CD8-positive, alpha-beta memory T cell (primary cell): ENCODE measurements around the gene CPN1. TPM values are rescaled to one million over a fixed set of nuclear protein-coding genes. Genes with fewer than 3 reads are reported as not detected.

Source experiments
- CTCF ChIA-PET: fragments of 350-600 bp; sonication (Branson Sonifier 250); formaldehyde crosslinking; loops from one replicate; lab custom pipeline; 2021; ENCODE audit warnings: antibody characterized with exemption; lab: Charles Lee
- POLR2A ChIA-PET: fragments of 350-600 bp; sonication (Branson Sonifier 250); formaldehyde crosslinking; loops from one replicate; lab custom pipeline; 2021; ENCODE audit warnings: antibody characterized with exemption; lab: Charles Lee
- DNase-seq, 5 donors: peaks; one replicate each; pipeline versions ENCODE4 v3.0.0 to v3.0.0-alpha.2; 2020 to 2022; ENCODE audit warnings: mixed read lengths in 1 of 5
- H3K27ac ChIP-seq: one replicate; pipeline ENCODE4 v1.7.0; 2013; ENCODE audit warnings: low read depth, mild to moderate bottlenecking, low read length, moderate library complexity
- H3K27me3 ChIP-seq: 2 replicates; pipeline ENCODE4 v1.7.0; 2013; ENCODE audit warnings: low read length, mild to moderate bottlenecking; ENCODE audit not compliant: insufficient read depth, poor library complexity, severe bottlenecking
- H3K36me3 ChIP-seq: 2 replicates; pipeline ENCODE4 v1.7.0; 2013; ENCODE audit warnings: mild to moderate bottlenecking, low read length, moderate library complexity; ENCODE audit not compliant: insufficient read depth
- H3K4me1 ChIP-seq: 2 replicates; pipeline ENCODE4 v1.7.0; 2013; ENCODE audit warnings: mild to moderate bottlenecking, low read length, moderate library complexity; ENCODE audit not compliant: insufficient read depth
- H3K4me3 ChIP-seq: 2 replicates; pipeline ENCODE4 v1.7.0; 2013; ENCODE audit warnings: mild to moderate bottlenecking, low read length
- H3K9me3 ChIP-seq: 2 replicates; pipeline ENCODE4 v1.7.0; 2013; ENCODE audit warnings: mild to moderate bottlenecking, low read length
- H3K27ac Mint-ChIP-seq, 8 donors: one replicate each; pipeline ENCODE4 v1.8.0; 2020 to 2021; ENCODE audit warnings: mixed read lengths in 8 of 8, mild to moderate bottlenecking in 6 of 8, inconsistent platforms in 3 of 8, moderate library complexity in 3 of 8
- H3K27me3 Mint-ChIP-seq, 2 donors: one replicate each; pipeline ENCODE4 v1.8.0; 2020 to 2021; ENCODE audit warnings: mixed read lengths in 2 of 2, mild to moderate bottlenecking in 1 of 2, moderate library complexity in 1 of 2
- H3K36me3 Mint-ChIP-seq, 3 donors: one replicate each; pipeline ENCODE4 v1.8.0; 2020 to 2021; ENCODE audit warnings: mixed read lengths in 3 of 3, inconsistent platforms in 1 of 3, mild to moderate bottlenecking in 1 of 3
- H3K4me1 Mint-ChIP-seq, 3 donors: one replicate each; pipeline ENCODE4 v1.8.0; 2020 to 2021; ENCODE audit warnings: mixed read lengths in 3 of 3, inconsistent platforms in 1 of 3, mild to moderate bottlenecking in 1 of 3
- H3K4me3 Mint-ChIP-seq, 7 donors: one replicate each; pipeline ENCODE4 v1.8.0; 2020 to 2021; ENCODE audit warnings: mixed read lengths in 7 of 7, mild to moderate bottlenecking in 6 of 7, moderate library complexity in 4 of 7, inconsistent platforms in 2 of 7
- H3K9me3 Mint-ChIP-seq, 5 donors: one replicate each; pipeline ENCODE4 v1.8.0; 2020 to 2022; ENCODE audit warnings: mixed read lengths in 5 of 5, mild to moderate bottlenecking in 3 of 5, moderate library complexity in 2 of 5, inconsistent platforms in 1 of 5
- polyA plus RNA-seq: library from polyadenylated mRNA; unstranded; fragments of 300-500 nt; fragmentation: Illumina TruSeq; gene quantifications from one replicate; pipeline ENCODE4 v1.2.3, GENCODE V29; 2021
- total RNA-seq, 2 experiments: library from RNA; stranded (reverse); gene quantifications; one replicate each; pipeline ENCODE4 v1.2.3, GENCODE V29; 2021

Gene CPN1
- total and polyA plus RNA-seq, 3 experiments from 2014 or later, result not detected

DNA sequence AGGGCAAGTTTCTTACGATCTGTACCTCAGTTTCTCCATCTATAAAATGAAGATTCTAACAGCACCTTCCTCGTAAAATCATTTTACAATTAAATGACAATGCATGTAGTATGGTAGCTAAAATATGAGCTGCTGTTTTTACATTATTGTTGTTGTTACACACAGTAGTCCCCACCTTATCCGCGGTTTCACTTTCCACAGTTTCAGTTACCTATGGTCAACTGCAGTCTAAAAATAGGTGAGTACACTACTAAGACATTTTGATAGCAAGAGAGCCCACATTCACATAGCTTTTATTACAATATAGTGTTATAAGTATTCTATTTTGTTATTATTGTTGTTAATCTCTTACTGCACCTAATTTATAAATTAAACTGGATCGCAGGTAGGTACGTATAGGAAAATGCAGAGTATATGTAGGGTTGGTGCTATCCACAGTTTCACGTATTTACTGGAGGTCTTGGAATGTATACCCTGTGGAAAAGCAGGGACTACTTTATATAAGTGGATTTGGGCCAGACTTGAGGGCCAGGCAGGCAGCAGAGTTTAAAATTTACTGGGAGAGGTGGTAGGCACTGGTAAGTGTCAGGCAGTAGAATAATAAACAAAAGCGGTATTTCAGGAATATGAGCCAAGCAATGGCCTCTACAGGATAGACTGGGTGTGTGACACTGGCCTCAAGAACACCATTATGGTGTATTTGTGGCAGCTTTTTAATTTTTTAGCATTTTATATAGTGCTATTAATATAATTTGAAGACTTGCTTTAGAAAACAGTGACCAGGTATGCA, 82.2 kb downstream of the CPN1 start:
- H3K27ac Mint-ChIP-seq, result no peak overlapping the region
- POLR2A ChIA-PET, result no interaction called here

DNA sequence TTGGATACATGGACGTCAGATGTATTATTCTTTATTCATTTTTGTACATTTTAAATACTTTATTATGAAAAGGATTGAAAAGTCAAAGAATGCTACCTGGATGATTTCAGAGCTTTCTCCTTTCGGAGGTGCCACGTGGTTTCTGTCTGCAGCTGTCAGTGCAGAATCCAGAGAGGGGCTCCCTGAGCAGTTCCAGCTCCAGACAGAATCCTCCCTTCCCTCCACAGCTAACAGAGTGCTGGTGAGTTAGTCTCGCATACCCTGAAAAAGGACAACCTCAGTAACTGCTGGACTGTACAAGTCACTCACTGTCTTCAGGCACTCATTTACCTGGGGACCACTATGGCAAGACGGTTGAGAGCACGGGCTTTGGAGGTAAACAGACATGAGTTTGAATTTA, 82.8 kb downstream of the CPN1 start:
- no peak overlapping the region for H3K4me3 ChIP-seq
- H3K9me3 Mint-ChIP-seq, result no peaks in the 10 kb centered on the region
- no peak overlapping the region for H3K27ac ChIP-seq
- no peaks in the 10 kb centered on the region for H3K27me3 ChIP-seq
- no peaks in the 10 kb centered on the region for H3K36me3 ChIP-seq
- peaks cover 12 to 17% (median 15%) of the 10 kb centered on the region in 3 donors for H3K4me1 Mint-ChIP-seq
- DNase-seq, result no peak
- H3K4me1 ChIP-seq, result peaks cover 7% of the 10 kb centered on the region
- H3K9me3 ChIP-seq, result no peaks in the 10 kb centered on the region
- ChIA-PET CTCF (interaction anchor here (2.4 to 3.6 kb wide), 2 partner anchors 11 to 153 kb away, joined by 5 to 13 read pairs; partner anchors contain the start of gene DNMBP), POLR2A (no interaction called here)
- no peaks in the 10 kb centered on the region for H3K27me3 Mint-ChIP-seq
- no peak overlapping the region for H3K4me3 Mint-ChIP-seq
- H3K27ac Mint-ChIP-seq, result no peak overlapping the region
- H3K36me3 Mint-ChIP-seq, result peaks cover 0 to 6% (median 0%) of the 10 kb centered on the region in 3 donors

More for the DNA sequence above, 82.2 kb downstream of the CPN1 start:
- Mint-ChIP-seq H3K4me3 (no peak overlapping the region), H3K4me1 (peaks cover 6 to 11% (median 9%) of the 10 kb centered on the region in 3 donors), H3K27me3 (no peaks in the 10 kb centered on the region), H3K9me3 (no peaks in the 10 kb centered on the region), H3K36me3 (peaks cover 0 to 6% (median 0%) of the 10 kb centered on the region in 3 donors)
- no peak for DNase-seq
- H3K4me1 ChIP-seq, result peaks cover 1% of the 10 kb centered on the region
- H3K27me3 ChIP-seq, result no peaks in the 10 kb centered on the region
- CTCF ChIA-PET, result interaction anchor here (2.4 to 3.6 kb wide), 2 partner anchors 10 to 154 kb away, joined by 5 to 13 read pairs; partner anchors contain the start of gene DNMBP
- no peak overlapping the region for H3K27ac ChIP-seq
- H3K36me3 ChIP-seq, result no peaks in the 10 kb centered on the region
- H3K4me3 ChIP-seq, result no peak overlapping the region
- H3K9me3 ChIP-seq, result no peaks in the 10 kb centered on the region

DNA sequence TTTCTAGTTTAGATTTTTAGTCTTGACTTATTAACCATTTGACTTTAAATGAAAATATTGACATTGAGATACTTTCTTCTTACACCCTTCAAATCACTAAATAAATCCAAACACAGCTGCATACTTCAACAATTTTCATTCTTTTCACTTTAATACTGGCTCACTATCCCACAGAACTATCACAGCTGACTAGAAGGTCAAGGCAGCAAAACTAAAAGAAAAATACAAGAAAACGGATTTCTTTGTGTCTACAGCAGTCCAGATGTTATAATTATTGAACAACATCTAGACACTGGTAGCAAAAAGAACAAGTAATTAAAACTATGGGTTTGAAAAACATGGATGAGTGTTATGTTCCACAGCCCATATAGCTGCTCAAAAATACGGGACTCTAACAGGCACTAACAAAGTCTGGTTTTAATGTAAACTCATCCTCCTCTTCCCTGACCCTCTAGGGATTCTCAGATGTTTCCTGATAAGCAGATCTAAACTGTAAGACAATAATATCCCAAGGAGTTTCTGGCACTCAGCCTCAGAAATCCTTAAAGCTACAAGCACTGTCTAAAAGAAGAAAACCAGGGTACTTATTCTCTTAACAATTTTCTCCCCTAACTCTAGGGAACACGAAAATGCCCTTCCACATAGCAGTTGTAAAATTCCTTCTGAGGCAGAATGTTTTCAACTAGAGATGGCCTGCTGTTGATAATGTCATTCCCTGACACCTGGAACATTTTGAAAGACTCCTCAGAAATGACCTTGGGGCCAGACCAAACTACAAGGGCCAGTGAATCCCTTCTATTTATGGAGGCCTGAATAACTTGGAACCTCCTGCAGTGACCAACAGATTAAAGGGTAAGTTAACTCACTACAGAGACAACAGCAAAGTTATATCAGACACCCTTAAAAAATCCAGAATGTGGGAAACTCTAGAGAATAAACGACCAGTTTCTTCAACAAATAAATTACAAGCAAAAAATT, 84.7 kb downstream of the CPN1 start:
- no peak overlapping the region for H3K4me3 ChIP-seq
- POLR2A ChIA-PET, result no interaction called here
- Mint-ChIP-seq H3K4me3 (no peak overlapping the region), H3K9me3 (no peaks in the 10 kb centered on the region), H3K36me3 (peaks cover 0 to 6% (median 0%) of the 10 kb centered on the region in 3 donors), H3K4me1 (peaks cover 13 to 18% (median 18%) of the 10 kb centered on the region in 3 donors), H3K27me3 (peaks cover 0 to 1% of the 10 kb centered on the region in 2 donors), H3K27ac (peak overlapping the region in 1 of 8 donors; percentile 41)
- H3K4me1 ChIP-seq, result peaks cover 13% of the 10 kb centered on the region
- H3K27ac ChIP-seq, result no peak overlapping the region
- no peaks in the 10 kb centered on the region for H3K27me3 ChIP-seq
- no peaks in the 10 kb centered on the region for H3K36me3 ChIP-seq
- no peaks in the 10 kb centered on the region for H3K9me3 ChIP-seq
- CTCF ChIA-PET, result interaction anchor here (1.6 to 3.6 kb wide), 2 partner anchors 10 to 13 kb away, joined by 5 to 13 read pairs; partner anchors contain the start of gene DNMBP
- no peak for DNase-seq

DNA sequence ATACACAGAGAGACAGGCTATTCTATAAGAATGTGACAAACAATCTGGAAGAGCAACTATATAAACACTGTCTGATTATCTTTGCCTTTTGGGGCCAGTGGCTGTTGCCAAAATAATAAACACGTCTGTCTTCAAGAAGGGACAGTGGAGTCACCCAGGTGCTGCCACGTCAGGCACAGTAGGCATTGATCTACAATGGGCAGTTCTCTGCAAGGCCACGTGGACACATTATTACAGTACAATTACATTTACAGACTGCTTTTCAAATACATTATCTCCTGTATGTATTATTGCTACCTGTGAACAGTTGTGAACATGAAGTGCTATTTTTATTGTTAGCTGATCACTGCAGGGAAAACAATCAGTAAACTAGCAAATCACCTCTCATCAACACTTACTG, 86.0 kb downstream of the CPN1 start:
- H3K4me3 Mint-ChIP-seq, result no peak overlapping the region
- DNase-seq, result no peak
- peaks cover 0 to 1% of the 10 kb centered on the region in 2 donors for H3K27me3 Mint-ChIP-seq
- Histone ChIP-seq H3K36me3 (no peaks in the 10 kb centered on the region), H3K9me3 (no peaks in the 10 kb centered on the region), H3K27me3 (no peaks in the 10 kb centered on the region), H3K4me3 (no peak overlapping the region), H3K4me1 (peaks cover 13% of the 10 kb centered on the region), H3K27ac (no peak overlapping the region)
- CTCF ChIA-PET, result interaction anchor here (3.6 kb wide), 1 partner anchor 14 kb away, joined by 13 read pairs; the partner anchor contains the start of gene DNMBP
- H3K36me3 Mint-ChIP-seq, result peaks cover 0 to 6% (median 0%) of the 10 kb centered on the region in 3 donors
- peaks cover 13 to 18% (median 18%) of the 10 kb centered on the region in 3 donors for H3K4me1 Mint-ChIP-seq
- peak overlapping the region in 2 of 8 donors; percentile 38 to 47 for H3K27ac Mint-ChIP-seq
- POLR2A ChIA-PET, result no interaction called here
- no peaks in the 10 kb centered on the region for H3K9me3 Mint-ChIP-seq

DNA sequence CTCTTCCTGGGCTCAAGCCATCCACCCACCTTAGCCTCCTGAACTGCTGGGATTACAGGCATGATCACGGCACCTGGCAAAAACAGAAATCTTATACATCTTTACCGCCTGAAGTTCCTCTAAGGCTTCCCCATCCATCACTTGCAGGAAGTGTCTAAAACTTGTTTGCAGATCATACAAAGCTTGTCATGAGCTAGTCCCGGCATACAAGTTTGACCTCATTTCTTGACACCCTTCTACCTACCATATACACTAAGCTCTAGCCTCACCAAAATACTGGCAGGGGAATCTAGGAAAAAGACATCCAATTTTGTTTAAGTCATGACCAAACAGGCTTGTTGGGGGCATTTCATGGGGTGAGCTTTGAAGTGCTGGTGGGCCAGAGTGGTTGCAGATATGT, 86.4 kb downstream of the CPN1 start:
- DNase-seq, result no peak
- Mint-ChIP-seq H3K9me3 (no peaks in the 10 kb centered on the region), H3K27me3 (peaks cover 0 to 1% of the 10 kb centered on the region in 2 donors), H3K36me3 (peaks cover 0 to 6% (median 0%) of the 10 kb centered on the region in 3 donors), H3K4me3 (peak overlapping the region in 1 of 7 donors; percentile 10), H3K27ac (peak overlapping the region in 4 of 8 donors; percentile 20 to 85 (median 42)), H3K4me1 (peaks cover 13 to 18% (median 18%) of the 10 kb centered on the region in 3 donors)
- POLR2A ChIA-PET, result no interaction called here
- Histone ChIP-seq H3K27me3 (no peaks in the 10 kb centered on the region), H3K4me1 (peaks cover 13% of the 10 kb centered on the region), H3K4me3 (no peak overlapping the region), H3K27ac (no peak overlapping the region), H3K9me3 (no peaks in the 10 kb centered on the region), H3K36me3 (no peaks in the 10 kb centered on the region)
- CTCF ChIA-PET, result interaction anchor here (0.7 to 1.0 kb wide), 2 partner anchors 14 to 20 kb away, joined by 3 read pairs; partner anchors contain the start of gene DNMBP

DNA sequence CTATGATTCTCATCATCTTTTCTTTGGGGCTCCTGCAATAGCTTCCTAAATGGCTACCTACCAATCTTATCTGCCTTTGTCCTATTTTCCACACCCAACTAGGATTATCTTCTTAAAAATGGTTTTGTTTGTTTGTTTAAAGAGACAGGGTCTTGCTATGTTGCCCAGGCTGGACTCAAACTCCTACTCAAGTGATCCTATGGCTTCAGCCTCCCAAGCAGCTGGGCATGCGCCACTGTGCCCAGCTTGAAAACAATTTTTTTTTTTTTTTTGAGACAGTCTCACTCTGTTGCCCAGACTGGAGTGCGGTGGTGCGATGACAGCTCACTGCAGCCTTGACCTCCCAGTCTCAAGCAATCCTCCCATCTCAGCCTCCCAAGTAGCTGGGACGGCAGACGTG, 86.9 kb downstream of the CPN1 start:
- Mint-ChIP-seq H3K4me3 (no peak overlapping the region), H3K4me1 (peaks cover 13 to 18% (median 18%) of the 10 kb centered on the region in 3 donors), H3K27ac (peak overlapping the region in 4 of 8 donors; percentile 20 to 85 (median 36)), H3K27me3 (peaks cover 0 to 1% of the 10 kb centered on the region in 2 donors), H3K36me3 (peaks cover 0 to 6% (median 0%) of the 10 kb centered on the region in 3 donors), H3K9me3 (no peaks in the 10 kb centered on the region)
- CTCF ChIA-PET, result interaction anchor here (0.7 to 1.0 kb wide), 2 partner anchors 15 to 20 kb away, joined by 3 read pairs; partner anchors contain the start of gene DNMBP
- Histone ChIP-seq H3K27ac (no peak overlapping the region), H3K4me1 (peaks cover 13% of the 10 kb centered on the region), H3K9me3 (no peaks in the 10 kb centered on the region), H3K36me3 (no peaks in the 10 kb centered on the region), H3K4me3 (no peak overlapping the region), H3K27me3 (no peaks in the 10 kb centered on the region)
- DNase-seq, result no peak
- POLR2A ChIA-PET, result no interaction called here
